GM12873 (cell line): Measurements from ENCODE around the gene ZNG1E.
"Not testable (repeated sequence)": the region's sequence is repeated elsewhere in the genome, so short reads cannot be mapped to it uniquely, and the experiment has no call there.

Source experiments
- CTCF ChIP-seq: IDR thresholded peaks from 2 replicates; pipeline ENCODE4 v1.5.1; 2012; ENCODE audit warnings: low read depth, mild to moderate bottlenecking, moderate library complexity, low read length, control low read depth; ENCODE audit not compliant: insufficient read depth; ENCODE audit errors: missing control alignments

The ZNG1E gene

GRCh38 chr9:65675589-65676021 lies at the start of gene ZNG1E:
Gene ZNG1E, plus strand, starts transcription at chr9:65675928. Its CDS starts 49 bp downstream, at chr9:65675977.
- not testable (repeated sequence) for TF ChIP-seq CTCF

- TF ChIP-seq CTCF: not testable (repeated sequence)
Measured at GRCh38 chr9:65737096-65737564, 61.4 kb downstream of the ZNG1E start, which contains the start of gene FOXD4L4. Gene FOXD4L4, plus strand, starts transcription at chr9:65737146. Its CDS starts 0 bp downstream, at chr9:65737146.
